ENCODE measurements around the gene NRG3.

NRG3 gene

GRCh38 chr10:82576093-82576492 is 701.1 kb downstream of the NRG3 start:
- no peaks in the 10 kb centered on the region for H3K9me3 ChIP-seq
- no peaks in the 10 kb centered on the region for H3K27me3 ChIP-seq
- H3K36me3 ChIP-seq: no peaks in the 10 kb centered on the region
- no peak for TF ChIP-seq CTCF (IDR thresholded peaks at IDR 0.05; ENCODE audit: low read depth, low read length)
- peaks cover 24% of the 10 kb centered on the region for H3K4me1 ChIP-seq
- DNase-seq: no peak
- no peak overlapping the region for H3K4me3 ChIP-seq (ENCODE audit: low read depth, low read length)

GRCh38 chr10:82581940-82582339 is 706.9 kb downstream of the NRG3 start:
- Histone ChIP-seq H3K4me1 (peaks cover 23% of the 10 kb centered on the region), H3K36me3 (no peaks in the 10 kb centered on the region), H3K9me3 (no peaks in the 10 kb centered on the region), H3K4me3 (ENCODE audit: low read depth, low read length) (no peak overlapping the region), H3K27me3 (no peaks in the 10 kb centered on the region)
- DNase-seq: no peak
- no peak for TF ChIP-seq CTCF (IDR thresholded peaks at IDR 0.05; ENCODE audit: low read depth, low read length)

- peaks cover 6% of the 10 kb centered on the region for H3K4me1 ChIP-seq
- no peaks in the 10 kb centered on the region for H3K36me3 ChIP-seq
- TF ChIP-seq CTCF (IDR thresholded peaks at IDR 0.05; ENCODE audit: low read depth, low read length): no peak
- DNase-seq: no peak
- no peaks in the 10 kb centered on the region for H3K27me3 ChIP-seq
- no peaks in the 10 kb centered on the region for H3K9me3 ChIP-seq
- no peak overlapping the region for H3K4me3 ChIP-seq (ENCODE audit: low read depth, low read length)
These were observed 716.4 kb downstream of the NRG3 start for GRCh38 chr10:82591421-82591820.

GRCh38 chr10:82597840-82598239 is 722.8 kb downstream of the NRG3 start:
- Histone ChIP-seq H3K36me3 (no peaks in the 10 kb centered on the region), H3K27me3 (no peaks in the 10 kb centered on the region), H3K4me1 (no peaks in the 10 kb centered on the region), H3K4me3 (ENCODE audit: low read depth, low read length) (no peak overlapping the region), H3K9me3 (peaks cover 3% of the 10 kb centered on the region)
- no peak for TF ChIP-seq CTCF (IDR thresholded peaks at IDR 0.05; ENCODE audit: low read depth, low read length)
- no peak for DNase-seq

- no peaks in the 10 kb centered on the region for H3K27me3 ChIP-seq
- no peak overlapping the region for H3K4me3 ChIP-seq (ENCODE audit: low read depth, low read length)
- H3K4me1 ChIP-seq: peaks cover 10% of the 10 kb centered on the region
- peak; percentile 72 for DNase-seq
- TF ChIP-seq CTCF (IDR thresholded peaks at IDR 0.05; ENCODE audit: low read depth, low read length): no peak
- H3K36me3 ChIP-seq: no peaks in the 10 kb centered on the region
- no peaks in the 10 kb centered on the region; the same call in none of the 2 replicates for H3K9me3 ChIP-seq
These were observed 734.9 kb downstream of the NRG3 start for GRCh38 chr10:82609845-82610244.

GRCh38 chr10:82618007-82618406 is 743.0 kb downstream of the NRG3 start:
- Histone ChIP-seq H3K36me3 (no peaks in the 10 kb centered on the region), H3K4me3 (ENCODE audit: low read depth, low read length) (no peak overlapping the region), H3K4me1 (peaks cover 10% of the 10 kb centered on the region), H3K27me3 (no peaks in the 10 kb centered on the region), H3K9me3 (no peaks in the 10 kb centered on the region; the same call in 1 of the 2 replicates)
- DNase-seq: no peak
- no peak for TF ChIP-seq CTCF (IDR thresholded peaks at IDR 0.05; ENCODE audit: low read depth, low read length)

Measured in BE2C (cell line).